ENCODE results near the gene RYR2. TPM values are rescaled to one million over a fixed set of nuclear protein-coding genes. Genes with fewer than 3 reads are reported as not detected.

Gene RYR2
- total RNA-seq, 4 donors from 2014 or later, result 0.23 to 4.6 (median 0.89) TPM

DNA sequence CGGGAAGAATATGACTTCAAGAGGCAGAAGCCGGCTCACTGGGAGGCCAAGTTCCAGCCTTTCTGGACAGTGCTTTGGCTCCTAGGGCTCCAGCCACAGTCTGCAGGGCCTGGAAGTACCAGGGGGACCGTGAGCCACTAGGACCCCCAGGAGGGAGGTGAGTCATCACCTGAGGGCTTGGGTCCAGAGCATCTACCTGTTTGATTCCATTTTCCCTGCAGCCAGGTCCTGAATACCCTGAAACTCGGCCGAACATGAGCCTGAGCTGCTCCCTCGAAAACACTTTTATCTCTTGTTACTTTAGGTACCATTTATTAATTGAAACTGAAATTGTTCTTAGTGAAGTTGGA is 164.1 kb downstream of the RYR2 start:
- Histone ChIP-seq H3K9me3 (no peaks in the 10 kb centered on the region), H3K36me3 (no peaks in the 10 kb centered on the region), H3K4me1 (no peaks in the 10 kb centered on the region), H3K4me3 (no peak overlapping the region), H3K27ac (no peak overlapping the region), H3K27me3 (no peaks in the 10 kb centered on the region)
- intact Hi-C loops (cut with DNase I), result no loop called here
- 77% methylated on average over 4 to 6 of the region's 6 CpGs for WGBS, 2 donors
- DNase-seq, result no peak
- TF ChIP-seq, protein P1, sequence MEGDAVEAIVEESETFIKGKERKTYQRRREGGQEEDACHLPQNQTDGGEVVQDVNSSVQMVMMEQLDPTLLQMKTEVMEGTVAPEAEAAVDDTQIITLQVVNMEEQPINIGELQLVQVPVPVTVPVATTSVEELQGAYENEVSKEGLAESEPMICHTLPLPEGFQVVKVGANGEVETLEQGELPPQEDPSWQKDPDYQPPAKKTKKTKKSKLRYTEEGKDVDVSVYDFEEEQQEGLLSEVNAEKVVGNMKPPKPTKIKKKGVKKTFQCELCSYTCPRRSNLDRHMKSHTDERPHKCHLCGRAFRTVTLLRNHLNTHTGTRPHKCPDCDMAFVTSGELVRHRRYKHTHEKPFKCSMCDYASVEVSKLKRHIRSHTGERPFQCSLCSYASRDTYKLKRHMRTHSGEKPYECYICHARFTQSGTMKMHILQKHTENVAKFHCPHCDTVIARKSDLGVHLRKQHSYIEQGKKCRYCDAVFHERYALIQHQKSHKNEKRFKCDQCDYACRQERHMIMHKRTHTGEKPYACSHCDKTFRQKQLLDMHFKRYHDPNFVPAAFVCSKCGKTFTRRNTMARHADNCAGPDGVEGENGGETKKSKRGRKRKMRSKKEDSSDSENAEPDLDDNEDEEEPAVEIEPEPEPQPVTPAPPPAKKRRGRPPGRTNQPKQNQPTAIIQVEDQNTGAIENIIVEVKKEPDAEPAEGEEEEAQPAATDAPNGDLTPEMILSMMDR (IDR thresholded peaks at IDR 0.05), result no peak
- TF ChIP-seq POLR2A (IDR thresholded peaks at IDR 0.05), result no peak

DNA sequence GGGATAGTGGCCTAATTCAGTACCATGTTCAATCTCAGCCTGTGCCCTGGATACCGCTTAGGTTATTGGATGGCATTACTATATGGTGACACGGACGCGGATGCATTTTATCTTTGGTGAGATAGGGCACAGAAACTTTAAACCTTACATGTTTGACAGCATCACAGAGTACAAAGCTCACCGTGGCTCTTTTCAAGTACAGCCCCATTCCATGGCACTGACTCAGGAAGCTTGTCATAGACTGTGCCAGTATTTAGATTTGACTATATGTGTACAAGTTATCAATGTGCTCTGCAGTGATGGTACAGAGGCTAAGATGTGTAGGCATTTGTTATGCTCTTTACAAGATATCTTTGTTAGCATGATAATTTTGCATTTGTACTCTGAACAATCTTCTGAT is 169.0 kb downstream of the RYR2 start:
- Histone ChIP-seq H3K4me3 (no peak overlapping the region), H3K27me3 (no peaks in the 10 kb centered on the region), H3K4me1 (no peaks in the 10 kb centered on the region), H3K36me3 (no peaks in the 10 kb centered on the region), H3K9me3 (no peaks in the 10 kb centered on the region), H3K27ac (no peak overlapping the region)
- 70 to 87% methylated on average over 5 of the region's 5 CpGs for WGBS, 2 donors
- no peak for DNase-seq
- intact Hi-C loops (cut with DNase I), result no loop called here
- no peak for TF ChIP-seq POLR2A (IDR thresholded peaks at IDR 0.05)
- TF ChIP-seq, protein P1 (IDR thresholded peaks at IDR 0.05), result no peak

DNA sequence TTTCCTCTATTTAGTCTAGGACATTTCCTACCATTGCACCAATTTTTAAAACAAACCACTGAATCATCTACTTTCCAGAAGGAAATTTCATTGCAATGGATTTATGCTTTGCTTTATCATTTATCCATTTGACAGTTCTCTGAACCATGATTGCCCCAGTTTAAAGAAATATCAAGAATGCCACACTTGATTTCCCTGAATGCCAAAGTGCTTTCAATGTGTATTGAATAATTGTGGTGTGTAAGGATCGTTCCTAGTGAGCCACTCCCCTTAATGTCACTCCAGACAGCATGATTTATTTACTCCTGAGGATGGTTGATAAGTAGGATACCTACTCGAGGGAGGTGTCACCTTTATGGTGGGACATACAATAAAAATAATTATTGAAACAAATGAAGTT is 169.6 kb downstream of the RYR2 start:
- no peak for DNase-seq
- 3 to 12% methylated on average over 2 of the region's 2 CpGs for WGBS, 2 donors
- no peaks in the 10 kb centered on the region for H3K9me3 ChIP-seq
- no peaks in the 10 kb centered on the region for H3K4me1 ChIP-seq
- H3K27me3 ChIP-seq, result no peaks in the 10 kb centered on the region
- no peak overlapping the region for H3K27ac ChIP-seq
- no peaks in the 10 kb centered on the region for H3K36me3 ChIP-seq
- intact Hi-C loops (cut with DNase I), result no loop called here
- H3K4me3 ChIP-seq, result no peak overlapping the region
- TF ChIP-seq POLR2A (IDR thresholded peaks at IDR 0.05), result no peak
- TF ChIP-seq, protein P1 (IDR thresholded peaks at IDR 0.05), result no peak

DNA sequence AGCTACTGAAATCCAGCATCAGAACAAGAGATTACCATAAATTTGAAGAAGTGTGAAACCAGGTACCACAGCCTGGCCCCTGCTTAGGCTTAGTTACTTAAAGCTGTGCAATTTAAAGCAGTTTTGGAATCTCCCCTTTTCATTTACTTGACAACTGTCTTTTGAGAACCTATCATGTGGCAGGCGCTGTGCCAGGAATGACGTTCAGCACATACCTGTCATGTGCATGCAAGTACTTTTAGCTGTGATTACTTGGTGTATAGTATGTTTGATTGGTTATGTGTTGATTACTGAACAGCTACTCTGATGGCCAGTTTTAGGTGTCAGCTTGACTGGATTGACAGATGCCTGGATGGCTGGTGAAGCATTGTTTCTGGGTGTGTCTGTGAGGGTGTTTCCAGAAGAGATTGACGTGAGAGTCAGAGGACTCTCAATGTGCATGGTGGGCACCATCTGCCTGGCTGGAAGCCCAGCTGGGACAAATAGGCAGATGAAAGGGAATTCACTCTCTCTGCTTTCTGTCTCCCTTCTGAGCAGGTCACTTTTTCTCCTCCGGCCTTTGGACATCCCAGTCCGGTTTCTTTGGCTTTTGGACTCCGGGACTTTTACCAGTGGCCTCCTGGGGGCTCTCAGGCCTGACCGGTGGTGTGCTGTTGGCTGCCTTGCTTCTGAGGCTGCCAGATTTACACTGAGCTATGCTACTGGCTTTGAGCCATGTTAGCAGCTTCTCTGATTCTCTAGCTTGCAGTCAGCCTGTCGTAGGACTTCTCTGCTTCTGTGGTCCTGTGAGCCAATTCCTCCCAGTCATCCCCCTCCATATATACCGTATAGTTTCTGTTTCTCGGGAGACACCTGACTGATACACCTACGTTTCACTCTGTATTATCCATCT is 178.0 kb downstream of the RYR2 start:
- no peaks in the 10 kb centered on the region for H3K36me3 ChIP-seq
- peaks cover 0 to 9% (median 0%) of the 10 kb centered on the region in 3 donors for H3K4me1 ChIP-seq
- DNase-seq, result no peak
- H3K4me3 ChIP-seq, result no peak overlapping the region
- TF ChIP-seq, protein P1 (IDR thresholded peaks at IDR 0.05), result no peak
- TF ChIP-seq POLR2A (IDR thresholded peaks at IDR 0.05), result no peak
- no peaks in the 10 kb centered on the region for H3K9me3 ChIP-seq
- 51 to 55% methylated on average over 11 of the region's 11 CpGs for WGBS, 2 donors
- no peaks in the 10 kb centered on the region for H3K27me3 ChIP-seq
- H3K27ac ChIP-seq, result peak overlapping the region in 1 of 4 donors; percentile 7
- intact Hi-C loops (cut with DNase I), result no loop called here

DNA sequence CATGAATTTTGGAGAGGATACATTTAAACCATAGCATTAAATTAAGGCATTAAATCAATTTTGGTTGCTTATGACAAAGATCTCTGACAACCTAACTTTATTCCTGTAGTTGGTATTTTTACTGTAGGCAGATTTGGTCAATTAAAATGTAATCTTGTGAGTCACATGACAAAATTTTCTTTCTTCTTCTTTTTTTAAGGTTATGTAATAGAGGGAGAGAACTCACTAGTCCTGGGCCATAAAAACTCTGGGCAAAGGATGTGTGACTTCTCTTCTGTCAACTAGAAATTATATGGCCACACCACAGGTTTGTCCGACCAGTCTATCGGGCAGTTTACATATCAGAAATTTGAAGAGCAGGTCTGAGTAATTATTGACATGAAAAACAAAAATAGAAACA is 181.4 kb downstream of the RYR2 start:
- Histone ChIP-seq H3K36me3 (no peaks in the 10 kb centered on the region), H3K9me3 (no peaks in the 10 kb centered on the region), H3K4me1 (peaks cover 0 to 9% (median 0%) of the 10 kb centered on the region in 3 donors), H3K4me3 (no peak overlapping the region), H3K27me3 (no peaks in the 10 kb centered on the region), H3K27ac (no peak overlapping the region)
- 82 to 95% methylated on average over 2 of the region's 2 CpGs for WGBS, 2 donors
- intact Hi-C loops (cut with DNase I), result no loop called here
- no peak for DNase-seq
- TF ChIP-seq, protein P1 (IDR thresholded peaks at IDR 0.05), result no peak
- no peak for TF ChIP-seq POLR2A (IDR thresholded peaks at IDR 0.05)

All from esophagus squamous epithelium (tissue), 5 donors.